ENCODE results near the gene GFPT2.
"Not testable (repeated sequence)": the region's sequence is repeated elsewhere in the genome, so short reads cannot be mapped to it uniquely, and the experiment has no call there.

The GFPT2 gene

DNA sequence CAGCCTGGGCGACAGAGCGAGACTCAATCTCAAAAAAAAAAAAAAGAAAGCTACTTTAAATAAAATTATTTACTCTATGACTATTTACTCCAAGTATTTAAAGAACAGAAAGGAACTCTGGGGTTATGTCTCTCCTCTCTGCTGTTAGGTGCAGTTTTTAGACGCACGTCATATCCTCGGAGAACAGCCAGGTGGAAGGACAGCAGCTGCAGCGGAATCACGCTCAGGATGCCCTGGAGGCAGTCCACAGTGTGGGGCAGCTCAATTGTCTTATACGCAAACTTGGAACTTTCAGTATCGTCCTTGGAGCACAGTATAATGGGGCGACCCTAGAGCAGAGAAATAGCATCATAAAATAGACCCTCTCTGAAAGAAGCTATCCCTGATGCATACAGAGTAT lies 50.9 kb downstream of the GFPT2 start:
- Histone ChIP-seq H3K9me3 (ENCODE audit: severe bottlenecking) (no peaks in the 10 kb centered on the region), H3K4me1 (ENCODE audit: insufficient read depth, poor library complexity, severe bottlenecking) (no peaks in the 10 kb centered on the region), H3K36me3 (ENCODE audit: low read depth) (no peaks in the 10 kb centered on the region), H3K27me3 (ENCODE audit: insufficient read depth, poor library complexity, severe bottlenecking) (no peaks in the 10 kb centered on the region), H3K4me3 (ENCODE audit: severe bottlenecking) (no peak overlapping the region), H3K27ac (ENCODE audit: poor library complexity, severe bottlenecking) (no peak overlapping the region)
- DNase-seq (ENCODE audit: low spot score): no peak
- ATAC-seq (ENCODE audit: low read depth): no peak
- no peak for TF ChIP-seq CTCF (IDR thresholded peaks at IDR 0.05; ENCODE audit: poor library complexity, severe bottlenecking)

- no peaks in the 10 kb centered on the region for H3K36me3 ChIP-seq (ENCODE audit: low read depth)
- no peak for ATAC-seq (ENCODE audit: low read depth)
Measured at GRCh38 chr5:180301253-180301652, 51.9 kb downstream of the GFPT2 start.

DNA sequence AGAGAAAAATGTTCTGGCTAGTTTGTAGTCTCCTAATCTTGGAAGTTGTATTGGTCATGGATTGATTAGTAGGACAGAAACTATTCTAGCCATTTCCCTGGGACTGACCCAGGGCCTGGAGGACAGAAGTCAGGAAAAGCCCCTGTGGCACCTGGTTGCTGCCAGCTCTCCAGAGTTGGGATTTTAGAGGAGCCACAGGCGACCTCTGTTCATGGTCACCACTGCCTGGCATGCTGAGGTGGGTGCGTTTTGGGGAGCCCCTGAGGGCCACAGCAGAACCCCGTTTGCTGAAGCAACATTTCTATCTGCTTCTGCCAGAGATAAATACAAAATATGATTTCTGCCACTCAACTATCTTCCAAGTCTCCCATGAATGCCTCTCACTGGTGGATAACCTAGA lies 53.6 kb downstream of the GFPT2 start:
- Histone ChIP-seq H3K9me3 (ENCODE audit: severe bottlenecking) (no peaks in the 10 kb centered on the region), H3K27me3 (ENCODE audit: insufficient read depth, poor library complexity, severe bottlenecking) (no peaks in the 10 kb centered on the region), H3K27ac (ENCODE audit: poor library complexity, severe bottlenecking) (no peak overlapping the region), H3K4me3 (ENCODE audit: severe bottlenecking) (no peak overlapping the region), H3K4me1 (ENCODE audit: insufficient read depth, poor library complexity, severe bottlenecking) (no peaks in the 10 kb centered on the region), H3K36me3 (ENCODE audit: low read depth) (no peaks in the 10 kb centered on the region)
- no peak for DNase-seq (ENCODE audit: low spot score)
- ATAC-seq (ENCODE audit: low read depth): no peak
- TF ChIP-seq CTCF (IDR thresholded peaks at IDR 0.05; ENCODE audit: poor library complexity, severe bottlenecking): no peak

More at GRCh38 chr5:180301253-180301652, 51.9 kb downstream of the GFPT2 start:
- H3K27ac ChIP-seq (ENCODE audit: poor library complexity, severe bottlenecking): no peak overlapping the region
- H3K27me3 ChIP-seq (ENCODE audit: insufficient read depth, poor library complexity, severe bottlenecking): no peaks in the 10 kb centered on the region
- H3K4me3 ChIP-seq (ENCODE audit: severe bottlenecking): no peak overlapping the region
- no peak for TF ChIP-seq CTCF (IDR thresholded peaks at IDR 0.05; ENCODE audit: poor library complexity, severe bottlenecking)
- no peaks in the 10 kb centered on the region for H3K4me1 ChIP-seq (ENCODE audit: insufficient read depth, poor library complexity, severe bottlenecking)
- DNase-seq (ENCODE audit: low spot score): no peak
- H3K9me3 ChIP-seq (ENCODE audit: severe bottlenecking): no peaks in the 10 kb centered on the region

DNA sequence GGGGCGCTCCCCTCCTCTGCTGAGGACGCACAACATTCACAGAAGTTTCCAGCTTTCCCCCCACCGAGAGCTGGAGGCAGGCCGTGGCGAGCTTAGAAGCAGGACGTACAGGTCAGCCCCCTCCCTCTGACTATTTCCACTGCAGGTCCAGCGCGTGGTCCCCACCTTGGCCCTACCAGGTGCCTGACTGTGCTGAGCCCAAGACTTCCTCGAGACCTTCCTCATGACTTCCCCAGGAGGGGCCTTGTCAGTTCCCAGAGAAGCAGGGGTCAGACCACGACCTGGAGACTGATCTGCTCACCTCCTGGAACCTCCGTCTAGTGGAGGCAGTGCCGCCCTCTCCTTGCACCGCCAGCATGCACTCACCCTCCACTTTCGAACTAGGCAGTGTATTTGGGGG lies 54.1 kb downstream of the GFPT2 start:
- not testable (repeated sequence) for ATAC-seq (ENCODE audit: low read depth); H3K4me1 ChIP-seq (ENCODE audit: insufficient read depth, poor library complexity, severe bottlenecking); H3K27me3 ChIP-seq (ENCODE audit: insufficient read depth, poor library complexity, severe bottlenecking); DNase-seq (ENCODE audit: low spot score); H3K4me3 ChIP-seq (ENCODE audit: severe bottlenecking); H3K36me3 ChIP-seq (ENCODE audit: low read depth); H3K9me3 ChIP-seq (ENCODE audit: severe bottlenecking); H3K27ac ChIP-seq (ENCODE audit: poor library complexity, severe bottlenecking)

DNA sequence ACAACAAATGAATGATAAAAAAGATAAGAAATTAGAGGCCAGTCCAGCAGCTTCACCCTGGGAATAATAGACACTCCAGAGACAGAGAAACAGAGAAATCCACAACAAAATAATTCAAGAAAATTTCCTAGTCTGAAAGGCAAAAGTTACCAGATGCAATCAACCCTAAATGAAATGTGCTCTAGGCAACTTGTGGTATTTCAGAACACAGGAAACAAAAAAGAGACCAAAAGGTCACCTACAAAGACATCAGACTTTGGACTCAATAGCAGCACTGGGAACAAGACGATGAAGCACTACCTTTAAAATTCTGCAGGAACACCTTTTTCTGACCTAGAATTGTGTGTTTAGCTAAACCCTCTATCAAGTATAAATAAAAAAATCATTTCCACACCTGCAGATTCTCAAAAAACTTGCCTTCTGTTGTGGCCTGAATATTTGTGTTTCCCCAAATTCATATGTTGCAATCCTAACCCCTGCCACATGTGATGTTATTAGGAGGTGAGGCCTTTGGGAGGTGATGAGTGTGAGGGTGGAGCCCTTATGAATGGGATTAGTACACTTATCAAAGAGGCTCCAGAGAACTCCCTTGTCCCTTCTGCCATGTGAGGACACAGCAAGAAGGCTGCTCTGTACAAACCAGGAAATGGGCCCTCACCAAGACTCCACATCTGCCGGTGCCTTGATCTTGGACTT lies 55.4 kb downstream of the GFPT2 start:
- Histone ChIP-seq H3K27me3 (ENCODE audit: insufficient read depth, poor library complexity, severe bottlenecking) (no peaks in the 10 kb centered on the region), H3K4me3 (ENCODE audit: severe bottlenecking) (no peak overlapping the region), H3K27ac (ENCODE audit: poor library complexity, severe bottlenecking) (no peak overlapping the region), H3K9me3 (ENCODE audit: severe bottlenecking) (no peaks in the 10 kb centered on the region), H3K36me3 (ENCODE audit: low read depth) (no peaks in the 10 kb centered on the region), H3K4me1 (ENCODE audit: insufficient read depth, poor library complexity, severe bottlenecking) (no peaks in the 10 kb centered on the region)
- TF ChIP-seq CTCF (IDR thresholded peaks at IDR 0.05; ENCODE audit: poor library complexity, severe bottlenecking): no peak
- DNase-seq (ENCODE audit: low spot score) (no peak), ATAC-seq (ENCODE audit: low read depth) (no peak)
